HG03066 (cell line): ENCODE measurements around the gene ZNF592.
"Not testable (repeated sequence)": the region's sequence is repeated elsewhere in the genome, so short reads cannot be mapped to it uniquely, and the experiment has no call there.

Experiments used
- ATAC-seq: cut with Tn5 transposase; IDR thresholded peaks from one replicate; pipeline ENCODE4 v1.9.1; 2021; ENCODE audit warnings: low read depth; ENCODE audit not compliant: unreplicated experiment

Gene ZNF592

DNA sequence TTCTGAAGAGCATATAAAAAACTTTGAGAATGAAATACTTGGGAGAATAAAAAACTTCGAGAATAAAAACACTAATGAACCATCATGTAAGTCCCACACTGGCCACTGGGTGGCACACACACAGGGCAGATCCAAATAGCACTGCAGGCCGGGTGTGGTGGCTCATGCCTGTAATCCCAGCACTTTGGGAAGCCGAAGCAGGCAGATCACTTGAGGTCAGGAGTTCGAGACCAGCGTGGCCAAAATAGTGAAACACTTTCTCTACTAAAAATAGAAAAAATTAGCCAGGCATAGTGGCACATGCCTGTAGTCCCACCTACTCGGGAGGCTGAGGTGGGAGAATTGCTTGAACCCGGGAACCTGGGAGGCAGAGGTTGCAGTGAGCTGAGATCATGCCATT lies 97.2 kb downstream of the ZNF592 start:
- ATAC-seq = not testable (repeated sequence)

DNA sequence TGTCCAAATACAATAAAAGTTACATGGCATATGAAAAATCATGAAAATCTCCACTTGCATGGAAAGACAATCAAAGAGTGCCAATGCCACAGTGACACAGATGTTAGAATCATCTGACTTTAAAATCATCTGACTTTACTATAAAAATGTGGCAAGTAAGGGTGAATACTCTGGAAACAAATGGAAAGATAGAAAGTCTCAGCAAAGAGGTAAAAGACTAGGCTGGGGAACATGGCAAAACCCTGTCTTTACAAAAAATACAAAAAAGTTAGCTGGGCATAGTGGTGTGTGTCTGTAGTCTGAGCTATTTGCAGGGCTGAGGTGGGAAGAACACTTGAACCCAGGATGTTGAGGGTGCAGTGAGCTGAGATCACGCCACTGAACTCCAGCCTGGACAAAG lies 97.9 kb downstream of the ZNF592 start:
- no peak for ATAC-seq

DNA sequence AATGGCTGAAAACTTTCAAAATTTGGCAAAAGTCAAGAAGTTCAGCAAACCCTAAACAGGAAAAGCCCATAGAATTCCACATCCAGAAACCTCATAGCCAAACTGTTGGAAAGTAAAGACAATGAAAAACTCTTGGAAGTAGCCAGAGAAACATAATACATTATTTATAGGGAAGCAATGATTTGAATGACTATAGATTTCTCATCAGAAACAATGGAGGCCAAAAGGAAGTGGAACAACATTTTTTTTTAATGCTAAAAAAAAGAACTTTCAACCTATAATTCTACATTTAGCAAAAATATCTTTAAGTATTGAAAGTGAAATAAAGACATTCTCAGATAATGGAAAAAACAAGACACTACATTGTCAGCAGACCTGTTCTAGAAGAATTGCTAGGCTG lies 99.0 kb downstream of the ZNF592 start:
- ATAC-seq = no peak

DNA sequence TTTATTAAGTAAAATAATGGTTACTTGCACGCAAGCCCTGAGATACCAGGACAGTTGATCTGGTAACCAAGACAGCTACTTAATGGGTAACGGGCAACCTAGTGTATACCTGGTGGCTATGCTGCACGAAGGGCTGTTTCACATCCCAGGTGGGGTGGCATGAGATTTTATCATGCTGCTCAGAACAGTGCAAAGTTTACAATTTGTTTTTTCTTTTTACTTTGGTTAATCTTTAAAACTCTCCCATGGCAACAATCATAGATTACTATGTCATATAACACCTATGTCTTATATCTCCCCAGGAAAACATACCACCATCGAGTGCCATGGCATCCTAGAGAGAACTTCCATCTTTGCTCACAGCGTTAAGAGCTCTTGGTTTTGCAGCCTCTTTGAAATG lies 103.8 kb downstream of the ZNF592 start:
- ATAC-seq = no peak

DNA sequence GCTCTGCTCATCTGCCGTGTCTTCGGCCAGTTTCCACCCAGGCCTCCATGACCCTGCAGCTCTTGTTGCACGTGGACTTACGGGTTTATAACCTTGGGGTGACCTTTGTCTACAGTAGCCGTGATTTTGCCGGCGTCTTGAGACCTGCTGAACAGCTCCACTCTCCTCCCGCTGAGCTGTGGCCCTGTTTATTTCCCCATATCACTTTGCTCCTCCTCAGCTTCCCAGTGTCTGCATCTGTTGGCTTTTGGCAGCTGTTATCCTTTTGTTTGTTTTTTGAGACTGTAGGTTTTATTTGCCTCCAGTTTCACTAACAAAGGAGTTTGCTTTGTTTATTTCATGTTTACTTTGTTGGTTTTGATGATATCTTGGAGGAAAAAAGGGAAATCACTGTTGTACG lies 106.7 kb downstream of the ZNF592 start:
- no peak for ATAC-seq

DNA sequence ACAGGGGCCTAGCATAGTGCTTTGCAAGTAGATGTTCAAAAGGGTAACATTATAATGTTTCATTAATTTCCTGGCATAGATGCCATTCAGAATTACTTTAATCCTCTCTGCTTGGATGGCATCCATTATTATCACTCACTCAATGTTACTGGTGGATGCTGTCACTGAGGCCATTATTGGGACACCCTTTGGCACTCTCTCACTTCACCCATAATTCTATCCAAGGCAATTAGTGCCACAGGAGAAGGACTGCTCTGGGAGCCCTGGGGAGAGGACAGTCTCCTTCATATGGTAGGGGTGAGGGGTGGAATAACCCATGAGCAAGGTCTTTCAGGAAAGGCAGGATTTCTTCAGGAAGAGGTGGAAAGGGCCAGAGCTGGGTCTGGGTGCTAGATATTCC lies 107.4 kb downstream of the ZNF592 start:
- no peak for ATAC-seq
